Renal cortex interstitium (tissue), 11 donors: ENCODE data around the gene NUP153. TPM values are rescaled to one million over a fixed set of nuclear protein-coding genes. Genes with fewer than 3 reads are reported as not detected.
"Not testable (repeated sequence)": the region's sequence is repeated elsewhere in the genome, so short reads cannot be mapped to it uniquely, and the experiment has no call there.

Source experiments
- DNase-seq, 11 donors: peaks; one replicate each; pipeline ENCODE4 v3.0.0-alpha.2; 2013; ENCODE audit warnings: low read depth in 9 of 11, low spot score in 4 of 11; ENCODE audit errors: extremely low read depth in 1 of 11
- polyA plus RNA-seq, 3 donors: library from polyadenylated mRNA; unstranded; fragments of 120-200 nt; gene quantifications; one replicate each; pipeline ENCODE4 v1.2.1, GENCODE V29; 2013; ENCODE audit not compliant: insufficient read length in 3 of 3

Gene NUP153
- polyA plus RNA-seq, 3 donors = 52.5 to 62.1 (median 56.3) TPM

GRCh38 chr6:17719323-17720041 lies 12.8 kb upstream of the NUP153 start:
- no peak for DNase-seq

DNA sequence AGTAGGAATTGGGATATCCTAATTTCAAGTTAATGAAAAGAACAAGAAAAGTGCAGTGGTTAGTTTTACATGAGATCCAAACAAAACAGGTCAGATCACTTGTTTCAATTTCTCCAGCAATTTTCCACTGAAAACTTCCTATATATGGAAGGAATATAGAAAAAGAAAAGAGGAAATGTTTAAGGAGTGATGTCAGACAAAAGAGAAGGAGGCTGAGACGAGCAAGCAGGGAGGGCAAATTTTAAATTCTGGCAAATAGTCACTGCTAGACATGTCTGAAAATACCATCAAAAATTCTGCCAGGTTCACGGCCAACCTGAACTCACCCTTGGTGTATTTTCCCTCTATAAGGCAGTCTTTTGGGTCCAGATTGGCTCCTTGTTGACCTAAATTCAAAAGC lies 9.5 kb upstream of the NUP153 start:
- no peak for DNase-seq

DNA sequence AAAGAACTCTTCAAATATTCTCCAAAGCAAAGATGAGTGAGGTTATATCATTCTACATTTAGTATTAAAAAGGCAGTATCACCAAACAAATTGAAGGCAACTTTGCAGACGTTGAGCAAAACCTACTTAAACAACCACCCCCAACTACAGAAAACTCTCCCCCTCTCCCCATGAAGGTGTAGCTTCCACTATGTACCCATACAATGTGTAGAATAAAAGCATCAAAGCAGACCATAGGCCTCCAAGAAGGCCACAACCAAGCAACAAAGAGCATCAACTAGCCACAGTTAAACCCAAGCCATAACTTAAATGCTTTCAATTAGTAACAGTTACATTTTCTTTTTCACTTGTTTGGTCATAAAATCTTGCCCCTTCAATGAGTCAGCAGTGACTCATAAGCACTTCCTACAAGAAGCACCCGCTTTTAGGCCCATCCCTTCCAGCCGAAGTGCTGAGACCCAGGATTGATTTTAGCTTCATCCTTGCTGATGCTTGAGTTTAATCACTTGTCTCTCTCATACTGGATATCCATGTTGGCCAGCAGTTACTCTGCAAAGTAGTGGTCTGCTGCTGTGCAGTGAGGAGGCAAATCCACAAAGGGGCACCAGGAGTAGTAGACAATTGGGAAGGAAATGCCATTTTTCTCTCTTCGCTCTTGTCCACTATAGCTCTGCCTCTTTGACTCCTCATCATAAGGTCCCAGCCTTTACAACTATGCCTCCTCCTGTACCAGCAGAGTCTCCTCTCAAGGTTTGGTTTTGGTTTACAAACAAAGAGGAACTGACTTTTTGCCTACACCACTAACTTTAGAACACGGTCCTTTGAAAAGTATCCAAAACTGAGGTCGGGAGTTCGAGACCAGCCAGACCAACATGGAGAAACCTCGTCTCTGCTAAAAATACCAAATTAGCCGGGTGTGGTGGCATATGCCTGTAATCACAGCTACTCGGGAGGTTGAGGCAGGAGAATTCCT lies 8.4 kb upstream of the NUP153 start:
- DNase-seq = no peak

DNA sequence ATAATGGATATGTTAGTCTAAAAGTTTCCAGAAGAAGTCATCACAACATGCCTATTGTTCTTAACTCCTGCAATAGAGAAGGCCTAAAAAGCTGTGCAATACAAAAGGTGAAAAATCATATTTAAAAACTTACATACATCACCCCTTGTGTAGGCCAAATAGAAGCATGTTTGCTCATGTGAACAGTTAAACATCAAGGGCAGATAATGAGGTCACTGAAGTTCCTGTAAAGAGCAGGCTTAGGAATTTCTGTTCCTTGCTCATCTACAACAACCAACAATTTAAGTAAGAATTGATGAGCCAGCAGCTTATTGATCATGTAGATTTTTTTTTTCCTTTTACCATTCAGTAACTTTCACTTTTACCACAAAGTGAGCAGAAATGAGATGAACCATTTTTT lies 7.5 kb upstream of the NUP153 start:
- no peak for DNase-seq

DNA sequence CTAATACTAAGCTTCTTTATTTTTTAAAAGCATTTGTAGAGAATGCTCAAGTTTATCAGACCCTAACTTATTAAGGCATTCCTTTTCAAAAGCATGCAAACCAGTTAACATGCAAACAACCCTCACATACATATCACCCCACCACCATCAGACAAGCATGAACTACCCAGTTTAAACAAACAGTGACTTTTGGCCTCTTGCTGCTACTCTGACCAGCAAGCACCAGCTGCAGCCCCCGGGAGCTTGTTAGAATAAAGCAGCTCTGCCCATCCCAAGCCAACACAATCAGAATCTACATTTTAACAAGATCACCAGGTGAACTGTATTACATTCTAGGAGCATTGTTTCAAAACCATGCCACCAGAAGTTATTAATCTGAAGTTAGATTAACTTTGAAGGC lies 5.9 kb upstream of the NUP153 start:
- DNase-seq = no peak

DNA sequence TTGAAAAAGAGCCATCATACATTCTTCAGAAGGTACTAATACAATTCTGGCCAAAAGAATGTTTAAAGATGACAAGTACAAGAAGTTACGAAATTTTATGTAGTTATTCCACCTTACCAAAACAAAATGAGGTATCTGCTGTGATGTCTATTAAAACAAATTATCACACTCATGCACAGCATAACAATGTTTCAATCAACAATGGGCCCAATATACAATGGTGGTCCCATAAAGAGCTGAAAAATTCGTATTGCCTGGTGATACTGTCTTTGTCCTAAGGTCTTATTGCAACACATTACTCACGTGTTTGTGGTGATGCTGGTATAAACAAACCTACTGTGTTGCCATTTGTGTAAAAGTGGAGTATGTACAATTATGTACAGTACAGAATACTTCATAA lies 3.6 kb upstream of the NUP153 start:
- no peak for DNase-seq

DNA sequence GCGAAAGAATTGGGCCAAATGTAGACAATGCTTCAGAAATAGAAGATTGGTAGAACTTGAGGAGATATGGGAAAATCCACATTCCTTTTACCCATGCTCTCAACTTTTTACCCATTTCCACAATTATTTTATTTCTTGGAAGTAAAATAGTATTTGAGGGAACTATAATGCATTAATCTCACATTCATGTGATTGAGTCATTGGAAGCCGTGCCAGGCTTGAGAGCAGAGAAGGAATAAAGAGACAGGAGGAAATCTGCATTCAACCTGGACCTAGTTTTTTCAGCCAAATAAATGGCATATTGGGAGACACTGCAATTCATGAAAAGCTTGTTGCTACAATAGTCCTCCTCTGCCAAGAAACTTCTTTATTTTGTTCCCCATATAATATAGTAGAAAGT lies 2.8 kb upstream of the NUP153 start:
- DNase-seq = no peak

DNA sequence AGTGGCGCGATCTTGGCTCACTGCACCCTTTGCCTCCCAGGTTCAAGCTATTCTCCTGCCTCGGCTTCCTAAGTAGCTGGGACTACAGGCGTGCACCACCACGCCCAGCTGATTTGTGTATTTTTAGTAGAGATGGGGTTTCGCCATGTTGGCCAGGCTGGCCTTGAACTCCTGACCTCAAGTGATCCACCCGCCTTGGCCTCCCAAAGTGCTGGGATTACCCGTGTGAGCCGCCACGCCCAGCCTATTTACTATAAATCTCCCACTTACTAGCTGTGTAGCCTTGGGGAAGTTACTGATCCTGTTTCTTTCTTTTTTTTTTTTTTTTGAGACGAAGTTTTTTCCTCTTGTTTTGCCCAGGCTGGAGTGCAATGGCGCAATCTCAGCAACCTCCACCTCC lies 1.3 kb upstream of the NUP153 start:
- not testable (repeated sequence) for DNase-seq

GRCh38 chr6:17707371-17707651 lies 586 bp upstream of the NUP153 start:
- no peak for DNase-seq

GRCh38 chr6:17705778-17706579 lies 746 bp downstream of the NUP153 start:
- peak in 9 of 11 donors; percentile 38 to 62 (median 54) for DNase-seq

- DNase-seq = peak in 8 of 11 donors; percentile 22 to 54 (median 42)
Measured at GRCh38 chr6:17705428-17705777, 1.3 kb downstream of the NUP153 start.

DNA sequence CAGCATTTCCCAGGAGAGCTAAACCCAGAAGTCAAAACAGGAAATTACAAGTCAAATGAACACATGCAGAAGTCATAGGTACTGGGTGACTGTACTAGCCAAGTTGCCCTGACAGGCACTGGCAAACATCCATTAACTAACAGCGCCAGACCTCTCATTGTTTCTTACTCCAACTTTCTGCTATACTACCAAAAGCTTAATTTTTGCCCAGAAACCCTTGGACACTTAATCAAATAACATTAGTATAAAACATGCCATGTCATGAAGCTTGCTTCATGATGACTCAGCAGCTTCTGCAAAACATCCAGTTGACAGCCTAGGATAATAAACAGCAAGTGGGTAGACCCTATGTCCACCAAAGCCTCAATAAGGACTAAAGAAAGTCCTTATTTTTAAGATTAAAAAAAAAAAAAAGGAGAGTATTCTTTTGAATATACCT lies 3.5 kb downstream of the NUP153 start:
- DNase-seq = no peak

- no peak for DNase-seq
Measured at GRCh38 chr6:17700421-17701416, 6.0 kb downstream of the NUP153 start.

GRCh38 chr6:17691925-17692538 lies 14.7 kb downstream of the NUP153 start:
- DNase-seq = no peak

GRCh38 chr6:17688481-17688880 lies 18.2 kb downstream of the NUP153 start:
- no peak for DNase-seq

DNA sequence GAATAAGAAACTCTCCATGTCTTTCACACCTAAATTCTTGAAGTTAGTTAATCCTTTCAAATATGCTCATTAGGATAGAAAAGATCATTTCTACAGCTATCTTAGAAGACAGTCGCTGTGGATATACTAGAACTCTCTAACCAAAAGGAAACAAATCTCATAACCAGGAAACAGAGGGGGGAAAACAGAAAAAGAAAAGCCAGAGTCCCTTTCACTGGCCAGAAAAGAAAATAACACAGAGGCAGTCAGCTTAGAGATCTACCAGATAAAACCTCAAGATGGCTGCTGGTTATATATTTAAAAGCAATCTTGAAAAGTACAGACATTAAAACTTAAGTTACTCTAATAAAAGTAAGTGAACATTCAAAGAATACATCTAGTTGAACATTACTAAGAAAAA lies 19.6 kb downstream of the NUP153 start:
- no peak for DNase-seq

DNA sequence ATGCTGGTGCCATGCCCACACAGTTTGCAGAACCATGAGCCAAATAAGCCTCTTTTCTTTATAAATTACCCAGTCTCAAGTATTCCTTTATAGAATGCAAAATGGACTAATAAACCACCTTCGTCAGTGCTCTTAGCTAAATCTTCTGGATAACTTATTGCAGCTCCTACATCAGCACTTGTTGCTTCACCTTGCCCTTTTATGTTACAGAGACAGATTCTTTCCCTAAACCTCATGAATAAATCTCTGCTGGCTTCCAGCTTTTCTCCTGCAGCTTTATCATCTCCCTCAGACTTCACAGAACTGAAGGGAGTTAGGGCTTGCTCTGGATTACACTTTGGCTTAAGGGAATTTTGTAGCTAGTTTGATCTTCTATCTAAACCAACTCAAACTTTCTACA lies 22.6 kb downstream of the NUP153 start:
- DNase-seq = no peak

DNA sequence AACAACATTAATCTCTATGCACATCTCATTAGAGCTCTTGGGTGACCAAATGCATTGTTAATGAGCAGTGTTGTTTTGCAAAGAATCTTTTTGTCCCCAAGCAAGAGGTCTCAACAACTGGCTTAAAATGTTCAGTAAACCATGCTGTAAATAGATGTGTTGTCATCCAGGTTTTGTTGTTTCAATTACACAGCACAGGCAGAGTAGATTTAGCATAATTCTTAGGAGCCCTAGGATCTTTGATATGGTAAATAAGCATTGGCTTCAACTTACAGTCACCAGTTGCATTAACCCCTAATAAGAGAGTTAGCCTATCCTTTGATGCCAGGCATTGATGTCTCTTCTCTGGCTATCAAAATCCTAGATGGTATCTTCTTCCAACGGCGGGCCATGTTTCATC lies 23.3 kb downstream of the NUP153 start:
- no peak for DNase-seq
